ENCODE results near the gene TBC1D1.

Gene TBC1D1

DNA sequence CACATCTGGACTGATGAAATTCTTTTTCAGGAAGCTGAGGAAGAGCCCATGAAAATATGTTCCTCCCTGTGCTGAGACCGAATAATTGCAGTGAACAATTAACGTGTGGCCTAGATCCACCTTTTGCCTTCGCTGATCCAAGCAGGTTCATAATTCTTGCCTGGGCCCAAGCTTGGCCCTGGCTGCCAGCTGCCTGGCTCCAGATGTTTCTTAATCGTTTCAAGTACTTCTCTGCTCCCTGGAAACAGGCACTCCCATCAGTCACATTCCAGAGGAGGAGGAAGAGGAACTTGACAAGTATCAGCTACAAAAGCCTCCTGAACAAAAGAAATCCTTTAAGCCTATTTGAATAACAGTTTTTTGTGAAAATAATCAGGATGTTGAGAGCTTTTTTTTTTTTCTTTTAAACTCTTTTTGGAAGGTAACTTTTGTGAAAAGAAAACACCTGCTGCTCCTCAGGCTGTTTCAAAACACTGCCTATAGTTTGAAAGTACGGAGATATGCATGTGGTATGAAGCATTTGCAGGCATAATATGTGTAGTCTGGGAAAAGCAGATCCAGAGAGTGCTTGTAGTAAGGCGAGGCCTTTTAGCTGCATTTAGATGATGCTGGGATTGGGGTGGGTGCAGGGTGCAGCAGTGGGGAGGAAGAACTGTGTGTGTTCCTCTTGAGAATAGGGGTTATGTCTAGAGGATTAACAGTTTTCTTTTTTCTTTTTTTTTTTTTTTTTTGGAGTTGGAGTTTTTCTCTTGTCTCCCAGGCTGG, 223.7 kb downstream of the TBC1D1 start:
- TF ChIP-seq ZNF70 (CRISPR knock-in tag; IDR thresholded peaks at IDR 0.05) (no peak), RARB (CRISPR knock-in tag; IDR thresholded peaks at IDR 0.05) (no peak), CSDC2 (CRISPR knock-in tag; IDR thresholded peaks at IDR 0.05) (no peak), PPARA (CRISPR knock-in tag; IDR thresholded peaks at IDR 0.05; ENCODE audit: borderline replicate concordance) (no peak), GLIS3 (CRISPR knock-in tag; IDR thresholded peaks at IDR 0.05) (no peak), ZFP3 (CRISPR knock-in tag; IDR thresholded peaks at IDR 0.05) (no peak), ZNF565 (CRISPR knock-in tag; conservative IDR thresholded peaks at IDR 0.05; ENCODE audit: low read depth) (no peak), SNAI2 (CRISPR knock-in tag; IDR thresholded peaks at IDR 0.05) (no peak)
- TF ChIP-seq, protein P1, sequence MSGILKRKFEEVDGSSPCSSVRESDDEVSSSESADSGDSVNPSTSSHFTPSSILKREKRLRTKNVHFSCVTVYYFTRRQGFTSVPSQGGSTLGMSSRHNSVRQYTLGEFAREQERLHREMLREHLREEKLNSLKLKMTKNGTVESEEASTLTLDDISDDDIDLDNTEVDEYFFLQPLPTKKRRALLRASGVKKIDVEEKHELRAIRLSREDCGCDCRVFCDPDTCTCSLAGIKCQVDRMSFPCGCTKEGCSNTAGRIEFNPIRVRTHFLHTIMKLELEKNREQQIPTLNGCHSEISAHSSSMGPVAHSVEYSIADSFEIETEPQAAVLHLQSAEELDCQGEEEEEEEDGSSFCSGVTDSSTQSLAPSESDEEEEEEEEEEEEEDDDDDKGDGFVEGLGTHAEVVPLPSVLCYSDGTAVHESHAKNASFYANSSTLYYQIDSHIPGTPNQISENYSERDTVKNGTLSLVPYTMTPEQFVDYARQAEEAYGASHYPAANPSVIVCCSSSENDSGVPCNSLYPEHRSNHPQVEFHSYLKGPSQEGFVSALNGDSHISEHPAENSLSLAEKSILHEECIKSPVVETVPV (CRISPR knock-in tag; IDR thresholded peaks at IDR 0.05) = no peak
- TF ChIP-seq, protein P2, sequence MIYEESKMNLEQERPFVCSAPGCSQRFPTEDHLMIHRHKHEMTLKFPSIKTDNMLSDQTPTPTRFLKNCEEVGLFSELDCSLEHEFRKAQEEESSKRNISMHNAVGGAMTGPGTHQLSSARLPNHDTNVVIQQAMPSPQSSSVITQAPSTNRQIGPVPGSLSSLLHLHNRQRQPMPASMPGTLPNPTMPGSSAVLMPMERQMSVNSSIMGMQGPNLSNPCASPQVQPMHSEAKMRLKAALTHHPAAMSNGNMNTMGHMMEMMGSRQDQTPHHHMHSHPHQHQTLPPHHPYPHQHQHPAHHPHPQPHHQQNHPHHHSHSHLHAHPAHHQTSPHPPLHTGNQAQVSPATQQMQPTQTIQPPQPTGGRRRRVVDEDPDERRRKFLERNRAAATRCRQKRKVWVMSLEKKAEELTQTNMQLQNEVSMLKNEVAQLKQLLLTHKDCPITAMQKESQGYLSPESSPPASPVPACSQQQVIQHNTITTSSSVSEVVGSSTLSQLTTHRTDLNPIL (CRISPR knock-in tag; IDR thresholded peaks at IDR 0.05; ENCODE audit: low read depth) = no peak
- no peak for ATAC-seq

DNA sequence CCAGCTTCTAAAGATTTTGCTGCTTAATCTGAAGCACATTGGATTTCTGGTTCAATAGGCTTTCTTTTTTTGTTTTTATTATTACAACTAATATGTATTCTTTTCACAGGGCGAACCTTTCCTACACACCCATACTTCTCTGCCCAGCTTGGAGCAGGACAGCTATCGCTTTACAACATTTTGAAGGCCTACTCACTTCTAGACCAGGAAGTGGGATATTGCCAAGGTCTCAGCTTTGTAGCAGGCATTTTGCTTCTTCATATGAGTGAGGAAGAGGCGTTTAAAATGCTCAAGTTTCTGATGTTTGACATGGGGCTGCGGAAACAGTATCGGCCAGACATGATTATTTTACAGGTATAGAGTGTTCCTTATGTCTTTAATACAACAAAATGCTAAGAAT, 224.7 kb downstream of the TBC1D1 start:
- ATAC-seq = no peak
- TF ChIP-seq, protein P3, sequence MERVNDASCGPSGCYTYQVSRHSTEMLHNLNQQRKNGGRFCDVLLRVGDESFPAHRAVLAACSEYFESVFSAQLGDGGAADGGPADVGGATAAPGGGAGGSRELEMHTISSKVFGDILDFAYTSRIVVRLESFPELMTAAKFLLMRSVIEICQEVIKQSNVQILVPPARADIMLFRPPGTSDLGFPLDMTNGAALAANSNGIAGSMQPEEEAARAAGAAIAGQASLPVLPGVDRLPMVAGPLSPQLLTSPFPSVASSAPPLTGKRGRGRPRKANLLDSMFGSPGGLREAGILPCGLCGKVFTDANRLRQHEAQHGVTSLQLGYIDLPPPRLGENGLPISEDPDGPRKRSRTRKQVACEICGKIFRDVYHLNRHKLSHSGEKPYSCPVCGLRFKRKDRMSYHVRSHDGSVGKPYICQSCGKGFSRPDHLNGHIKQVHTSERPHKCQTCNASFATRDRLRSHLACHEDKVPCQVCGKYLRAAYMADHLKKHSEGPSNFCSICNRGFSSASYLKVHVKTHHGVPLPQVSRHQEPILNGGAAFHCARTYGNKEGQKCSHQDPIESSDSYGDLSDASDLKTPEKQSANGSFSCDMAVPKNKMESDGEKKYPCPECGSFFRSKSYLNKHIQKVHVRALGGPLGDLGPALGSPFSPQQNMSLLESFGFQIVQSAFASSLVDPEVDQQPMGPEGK (CRISPR knock-in tag; IDR thresholded peaks at IDR 0.05; ENCODE audit: borderline replicate concordance) = no peak
- no peak for TF ChIP-seq CSDC2 (CRISPR knock-in tag; IDR thresholded peaks at IDR 0.05)
- TF ChIP-seq, protein P4, sequence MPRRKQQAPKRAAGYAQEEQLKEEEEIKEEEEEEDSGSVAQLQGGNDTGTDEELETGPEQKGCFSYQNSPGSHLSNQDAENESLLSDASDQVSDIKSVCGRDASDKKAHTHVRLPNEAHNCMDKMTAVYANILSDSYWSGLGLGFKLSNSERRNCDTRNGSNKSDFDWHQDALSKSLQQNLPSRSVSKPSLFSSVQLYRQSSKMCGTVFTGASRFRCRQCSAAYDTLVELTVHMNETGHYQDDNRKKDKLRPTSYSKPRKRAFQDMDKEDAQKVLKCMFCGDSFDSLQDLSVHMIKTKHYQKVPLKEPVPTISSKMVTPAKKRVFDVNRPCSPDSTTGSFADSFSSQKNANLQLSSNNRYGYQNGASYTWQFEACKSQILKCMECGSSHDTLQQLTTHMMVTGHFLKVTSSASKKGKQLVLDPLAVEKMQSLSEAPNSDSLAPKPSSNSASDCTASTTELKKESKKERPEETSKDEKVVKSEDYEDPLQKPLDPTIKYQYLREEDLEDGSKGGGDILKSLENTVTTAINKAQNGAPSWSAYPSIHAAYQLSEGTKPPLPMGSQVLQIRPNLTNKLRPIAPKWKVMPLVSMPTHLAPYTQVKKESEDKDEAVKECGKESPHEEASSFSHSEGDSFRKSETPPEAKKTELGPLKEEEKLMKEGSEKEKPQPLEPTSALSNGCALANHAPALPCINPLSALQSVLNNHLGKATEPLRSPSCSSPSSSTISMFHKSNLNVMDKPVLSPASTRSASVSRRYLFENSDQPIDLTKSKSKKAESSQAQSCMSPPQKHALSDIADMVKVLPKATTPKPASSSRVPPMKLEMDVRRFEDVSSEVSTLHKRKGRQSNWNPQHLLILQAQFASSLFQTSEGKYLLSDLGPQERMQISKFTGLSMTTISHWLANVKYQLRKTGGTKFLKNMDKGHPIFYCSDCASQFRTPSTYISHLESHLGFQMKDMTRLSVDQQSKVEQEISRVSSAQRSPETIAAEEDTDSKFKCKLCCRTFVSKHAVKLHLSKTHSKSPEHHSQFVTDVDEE (CRISPR knock-in tag; IDR thresholded peaks at IDR 0.05) = no peak
- no peak for TF ChIP-seq RARB (CRISPR knock-in tag; IDR thresholded peaks at IDR 0.05)
- TF ChIP-seq, protein P2 (CRISPR knock-in tag; IDR thresholded peaks at IDR 0.05; ENCODE audit: low read depth) = no peak
- no peak for TF ChIP-seq OSR1 (CRISPR knock-in tag; IDR thresholded peaks at IDR 0.05)
- TF ChIP-seq ZC3H10 (CRISPR knock-in tag; IDR thresholded peaks at IDR 0.05) = no peak
- no peak for TF ChIP-seq ZFP3 (CRISPR knock-in tag; IDR thresholded peaks at IDR 0.05)
- TF ChIP-seq, protein P5, sequence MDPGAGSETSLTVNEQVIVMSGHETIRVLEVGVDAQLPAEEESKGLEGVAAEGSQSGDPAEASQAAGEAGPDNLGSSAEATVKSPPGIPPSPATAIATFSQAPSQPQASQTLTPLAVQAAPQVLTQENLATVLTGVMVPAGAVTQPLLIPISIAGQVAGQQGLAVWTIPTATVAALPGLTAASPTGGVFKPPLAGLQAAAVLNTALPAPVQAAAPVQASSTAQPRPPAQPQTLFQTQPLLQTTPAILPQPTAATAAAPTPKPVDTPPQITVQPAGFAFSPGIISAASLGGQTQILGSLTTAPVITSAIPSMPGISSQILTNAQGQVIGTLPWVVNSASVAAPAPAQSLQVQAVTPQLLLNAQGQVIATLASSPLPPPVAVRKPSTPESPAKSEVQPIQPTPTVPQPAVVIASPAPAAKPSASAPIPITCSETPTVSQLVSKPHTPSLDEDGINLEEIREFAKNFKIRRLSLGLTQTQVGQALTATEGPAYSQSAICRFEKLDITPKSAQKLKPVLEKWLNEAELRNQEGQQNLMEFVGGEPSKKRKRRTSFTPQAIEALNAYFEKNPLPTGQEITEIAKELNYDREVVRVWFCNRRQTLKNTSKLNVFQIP (CRISPR knock-in tag; IDR thresholded peaks at IDR 0.05; ENCODE audit: borderline replicate concordance, low read depth) = no peak
- TF ChIP-seq ARNTL (CRISPR knock-in tag; IDR thresholded peaks at IDR 0.05; ENCODE audit: borderline replicate concordance, low read depth) = no peak
- TF ChIP-seq, protein P1 (CRISPR knock-in tag; IDR thresholded peaks at IDR 0.05) = no peak
- TF ChIP-seq ZNF70 (CRISPR knock-in tag; IDR thresholded peaks at IDR 0.05) = no peak
- TF ChIP-seq BACH2 (CRISPR knock-in tag; IDR thresholded peaks at IDR 0.05; ENCODE audit: borderline replicate concordance) = no peak
- TF ChIP-seq TCF4 (CRISPR knock-in tag; IDR thresholded peaks at IDR 0.05; ENCODE audit: borderline replicate concordance) = no peak
